ENCODE measurements around the gene LGALS14. TPM values are rescaled to one million over a fixed set of nuclear protein-coding genes. Genes with fewer than 3 reads are reported as not detected.
"Not testable (repeated sequence)": the region's sequence is repeated elsewhere in the genome, so short reads cannot be mapped to it uniquely, and the experiment has no call there.

LGALS14 gene, protein sequence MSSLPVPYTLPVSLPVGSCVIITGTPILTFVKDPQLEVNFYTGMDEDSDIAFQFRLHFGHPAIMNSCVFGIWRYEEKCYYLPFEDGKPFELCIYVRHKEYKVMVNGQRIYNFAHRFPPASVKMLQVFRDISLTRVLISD
- not detected for total RNA-seq (ENCODE audit: unreplicated experiment)
- long read RNA-seq = 0 reads

DNA sequence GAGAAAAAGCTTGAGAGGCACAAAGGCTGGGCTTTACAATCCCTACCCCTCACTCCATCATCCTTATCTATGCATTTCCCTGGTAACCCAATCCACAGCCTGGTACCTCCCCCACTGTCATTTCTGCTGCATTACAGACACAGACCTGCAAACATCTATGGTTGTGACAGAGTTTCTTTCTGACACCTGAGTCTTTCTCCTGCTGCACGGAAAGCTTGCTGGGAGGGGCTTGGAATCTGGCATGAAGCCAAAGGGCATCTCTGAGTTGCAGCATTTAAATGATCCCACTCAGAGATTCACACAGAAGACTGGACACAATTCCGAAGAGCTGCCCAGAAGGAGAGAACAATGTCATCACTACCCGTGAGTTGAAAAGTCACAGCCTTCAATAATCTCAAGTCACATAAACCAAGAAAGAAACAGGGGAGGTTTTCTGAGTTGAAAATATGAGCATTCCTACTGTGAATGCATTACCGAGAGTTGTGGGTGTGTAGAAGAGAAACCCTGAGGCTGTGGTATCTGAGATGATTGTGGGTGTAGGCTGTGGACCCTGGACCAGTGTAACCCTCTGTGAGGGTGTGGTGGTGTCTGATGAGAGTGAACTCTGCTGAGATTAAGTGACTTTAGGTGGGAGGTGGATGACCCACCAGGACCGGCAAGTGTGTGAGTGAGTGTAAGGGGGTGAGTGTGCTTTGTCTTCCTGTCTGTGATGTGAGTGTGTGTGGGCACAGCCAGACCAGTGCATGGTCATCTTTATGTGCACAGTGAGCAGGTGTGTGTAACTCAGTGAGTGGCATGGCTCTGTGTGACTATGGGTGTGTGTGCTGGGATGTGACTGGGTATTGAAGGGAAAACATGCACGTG lies at the start of gene LGALS14:
LGALS14 (plus strand) TSS at position 301 of the 864 bp plus-strand sequence; CDS start at position 349, 48 bp downstream.
- H3K36me3 Mint-ChIP-seq (ENCODE audit: unreplicated experiment) = no peaks in the 10 kb centered on the region
- no peaks in the 10 kb centered on the region for H3K4me1 Mint-ChIP-seq (ENCODE audit: low read depth, unreplicated experiment)
- H3K27ac Mint-ChIP-seq (ENCODE audit: unreplicated experiment) = no peak within 1 kb of the TSS
- DNase-seq = no peak
- peaks cover 1% of the 10 kb centered on the region for H3K27me3 Mint-ChIP-seq (ENCODE audit: unreplicated experiment)
- no peaks in the 10 kb centered on the region for H3K9me3 Mint-ChIP-seq (ENCODE audit: unreplicated experiment)
- TF ChIP-seq, protein P1, sequence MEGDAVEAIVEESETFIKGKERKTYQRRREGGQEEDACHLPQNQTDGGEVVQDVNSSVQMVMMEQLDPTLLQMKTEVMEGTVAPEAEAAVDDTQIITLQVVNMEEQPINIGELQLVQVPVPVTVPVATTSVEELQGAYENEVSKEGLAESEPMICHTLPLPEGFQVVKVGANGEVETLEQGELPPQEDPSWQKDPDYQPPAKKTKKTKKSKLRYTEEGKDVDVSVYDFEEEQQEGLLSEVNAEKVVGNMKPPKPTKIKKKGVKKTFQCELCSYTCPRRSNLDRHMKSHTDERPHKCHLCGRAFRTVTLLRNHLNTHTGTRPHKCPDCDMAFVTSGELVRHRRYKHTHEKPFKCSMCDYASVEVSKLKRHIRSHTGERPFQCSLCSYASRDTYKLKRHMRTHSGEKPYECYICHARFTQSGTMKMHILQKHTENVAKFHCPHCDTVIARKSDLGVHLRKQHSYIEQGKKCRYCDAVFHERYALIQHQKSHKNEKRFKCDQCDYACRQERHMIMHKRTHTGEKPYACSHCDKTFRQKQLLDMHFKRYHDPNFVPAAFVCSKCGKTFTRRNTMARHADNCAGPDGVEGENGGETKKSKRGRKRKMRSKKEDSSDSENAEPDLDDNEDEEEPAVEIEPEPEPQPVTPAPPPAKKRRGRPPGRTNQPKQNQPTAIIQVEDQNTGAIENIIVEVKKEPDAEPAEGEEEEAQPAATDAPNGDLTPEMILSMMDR (IDR thresholded peaks at IDR 0.05; ENCODE audit: partially characterized antibody, unreplicated experiment) = no peak
- H3K4me3 Mint-ChIP-seq (ENCODE audit: unreplicated experiment) = no peak within 1 kb of the TSS

DNA sequence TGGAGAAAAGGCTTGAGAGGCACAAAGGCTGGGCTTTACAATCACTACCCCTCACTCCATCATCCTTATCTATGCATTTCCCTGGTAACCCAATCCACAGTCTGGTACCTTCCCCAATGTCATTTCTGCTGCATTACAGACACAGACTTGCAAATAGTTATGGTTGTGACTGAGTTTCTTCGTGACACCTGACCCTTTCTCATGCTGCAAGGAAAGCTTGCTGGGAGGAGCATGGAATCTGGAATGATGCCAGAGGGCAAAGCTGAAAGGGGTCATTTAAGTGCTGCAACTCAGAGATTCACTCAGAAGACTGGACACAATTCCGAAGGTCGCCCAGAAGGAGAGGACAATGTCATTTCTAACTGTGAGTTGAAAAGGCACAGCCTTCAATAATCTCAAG lies 48.7 kb upstream of the LGALS14 start, which contains the start of gene LGALS16:
LGALS16 (plus strand) TSS at position 301 of the 400 bp plus-strand sequence; CDS start at position 350, 49 bp downstream.
- no peaks in the 10 kb centered on the region for H3K36me3 Mint-ChIP-seq (ENCODE audit: unreplicated experiment)
- H3K4me3 Mint-ChIP-seq (ENCODE audit: unreplicated experiment) = no peak within 1 kb of the TSS
- no peak for DNase-seq
- H3K27me3 Mint-ChIP-seq (ENCODE audit: unreplicated experiment) = peaks cover 8% of the 10 kb centered on the region
- H3K4me1 Mint-ChIP-seq (ENCODE audit: low read depth, unreplicated experiment) = no peaks in the 10 kb centered on the region
- H3K27ac Mint-ChIP-seq (ENCODE audit: unreplicated experiment) = no peak within 1 kb of the TSS
- TF ChIP-seq, protein P1 (IDR thresholded peaks at IDR 0.05; ENCODE audit: partially characterized antibody, unreplicated experiment) = no peak
- peaks cover 2% of the 10 kb centered on the region for H3K9me3 Mint-ChIP-seq (ENCODE audit: unreplicated experiment)

DNA sequence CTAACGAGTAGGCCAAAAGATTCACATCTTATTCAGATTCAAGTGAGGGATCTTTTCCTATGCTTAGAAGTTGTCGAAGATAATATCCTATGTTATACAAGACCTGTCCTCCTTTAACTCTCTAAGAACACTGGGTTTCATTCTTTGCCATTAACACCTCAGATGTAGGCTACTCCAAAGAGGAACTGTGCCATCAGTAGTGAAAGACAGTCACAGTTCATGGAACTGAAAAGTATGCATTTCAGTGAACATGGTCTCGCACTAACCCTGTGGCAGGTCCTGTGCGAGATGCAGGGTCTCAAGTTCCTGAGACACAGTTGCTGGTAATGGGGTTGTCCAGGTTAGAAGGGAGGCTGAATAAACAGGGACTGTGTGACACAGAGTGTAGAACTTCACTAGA lies 44.5 kb upstream of the LGALS14 start:
- H3K27ac Mint-ChIP-seq (ENCODE audit: unreplicated experiment) = no peak overlapping the region
- H3K9me3 Mint-ChIP-seq (ENCODE audit: unreplicated experiment) = no peaks in the 10 kb centered on the region
- DNase-seq = no peak
- no peak overlapping the region for H3K4me3 Mint-ChIP-seq (ENCODE audit: unreplicated experiment)
- no peaks in the 10 kb centered on the region for H3K4me1 Mint-ChIP-seq (ENCODE audit: low read depth, unreplicated experiment)
- no peaks in the 10 kb centered on the region for H3K36me3 Mint-ChIP-seq (ENCODE audit: unreplicated experiment)
- peaks cover 7% of the 10 kb centered on the region for H3K27me3 Mint-ChIP-seq (ENCODE audit: unreplicated experiment)
- TF ChIP-seq, protein P1 (IDR thresholded peaks at IDR 0.05; ENCODE audit: partially characterized antibody, unreplicated experiment) = no peak

DNA sequence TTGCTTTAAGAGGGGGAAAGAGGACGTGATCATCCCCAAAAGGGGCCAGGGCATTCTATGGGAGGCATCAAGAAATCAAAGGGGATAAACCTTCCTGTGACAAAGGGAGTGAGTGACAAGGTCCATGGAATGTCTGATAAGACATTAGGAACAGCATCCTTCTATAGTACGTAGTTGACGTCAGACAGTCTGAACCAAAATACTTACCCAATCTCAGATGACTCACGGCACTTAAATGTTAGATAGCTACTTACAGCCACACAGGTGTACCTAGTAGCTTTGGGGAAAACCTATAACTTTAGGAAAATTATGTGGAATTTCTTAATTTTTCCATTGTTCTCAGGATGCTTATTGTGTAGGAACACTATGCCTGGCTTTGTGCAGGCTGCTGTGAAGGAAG lies 43.6 kb upstream of the LGALS14 start:
- no peak overlapping the region for H3K27ac Mint-ChIP-seq (ENCODE audit: unreplicated experiment)
- no peak for DNase-seq
- no peak overlapping the region for H3K4me3 Mint-ChIP-seq (ENCODE audit: unreplicated experiment)
- no peaks in the 10 kb centered on the region for H3K36me3 Mint-ChIP-seq (ENCODE audit: unreplicated experiment)
- H3K27me3 Mint-ChIP-seq (ENCODE audit: unreplicated experiment) = peaks cover 7% of the 10 kb centered on the region
- no peaks in the 10 kb centered on the region for H3K4me1 Mint-ChIP-seq (ENCODE audit: low read depth, unreplicated experiment)
- TF ChIP-seq, protein P1 (IDR thresholded peaks at IDR 0.05; ENCODE audit: partially characterized antibody, unreplicated experiment) = no peak
- no peaks in the 10 kb centered on the region for H3K9me3 Mint-ChIP-seq (ENCODE audit: unreplicated experiment)

DNA sequence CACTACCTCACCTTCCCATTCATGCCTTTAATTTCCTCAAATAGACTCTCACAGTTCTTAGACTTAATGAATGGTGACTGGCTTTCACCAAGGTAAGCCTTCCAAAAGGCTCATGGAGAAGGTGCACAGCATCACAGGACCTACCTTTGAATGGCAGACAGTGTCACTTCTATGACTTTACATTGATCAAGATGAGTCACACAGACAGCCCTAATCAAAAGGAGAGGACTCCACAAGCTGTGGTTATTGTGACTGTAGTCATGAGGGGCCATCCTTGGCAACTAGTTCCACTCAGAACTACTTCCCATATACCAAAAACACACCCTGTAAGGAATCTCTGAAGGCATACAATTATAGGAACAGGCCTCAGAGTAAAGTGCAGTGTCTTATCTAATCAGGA lies 42.7 kb upstream of the LGALS14 start:
- no peak overlapping the region for H3K4me3 Mint-ChIP-seq (ENCODE audit: unreplicated experiment)
- no peaks in the 10 kb centered on the region for H3K9me3 Mint-ChIP-seq (ENCODE audit: unreplicated experiment)
- H3K36me3 Mint-ChIP-seq (ENCODE audit: unreplicated experiment) = peaks cover 4% of the 10 kb centered on the region
- TF ChIP-seq, protein P1 (IDR thresholded peaks at IDR 0.05; ENCODE audit: partially characterized antibody, unreplicated experiment) = no peak
- peaks cover 5% of the 10 kb centered on the region for H3K27me3 Mint-ChIP-seq (ENCODE audit: unreplicated experiment)
- no peaks in the 10 kb centered on the region for H3K4me1 Mint-ChIP-seq (ENCODE audit: low read depth, unreplicated experiment)
- H3K27ac Mint-ChIP-seq (ENCODE audit: unreplicated experiment) = no peak overlapping the region
- no peak for DNase-seq

DNA sequence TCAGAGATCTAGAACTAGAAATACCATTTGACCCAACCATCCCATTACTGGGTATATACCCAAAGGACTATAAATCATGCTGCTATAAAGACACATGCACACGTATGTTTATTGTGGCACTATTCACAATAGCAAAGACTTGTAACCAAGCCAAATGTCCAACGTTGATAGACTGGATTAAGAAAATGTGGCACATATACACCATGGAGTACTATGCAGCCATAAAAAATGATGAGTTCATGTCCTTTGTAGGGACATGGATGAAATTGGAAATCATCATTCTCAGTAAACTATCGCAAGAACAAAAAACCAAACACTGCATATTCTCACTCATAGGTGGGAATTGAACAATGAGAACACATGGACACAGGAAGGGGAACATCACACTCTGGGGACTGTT lies 34.4 kb upstream of the LGALS14 start:
- H3K36me3 Mint-ChIP-seq (ENCODE audit: unreplicated experiment); H3K27me3 Mint-ChIP-seq (ENCODE audit: unreplicated experiment); H3K4me1 Mint-ChIP-seq (ENCODE audit: low read depth, unreplicated experiment); H3K9me3 Mint-ChIP-seq (ENCODE audit: unreplicated experiment); DNase-seq; H3K4me3 Mint-ChIP-seq (ENCODE audit: unreplicated experiment); H3K27ac Mint-ChIP-seq (ENCODE audit: unreplicated experiment): not testable (repeated sequence)

All from glutamatergic neuron (in vitro differentiated cells).